HuH-7 (cell line): ENCODE results near the gene ZNF860.
A peak's percentile ranks its signal among the peaks of the same experiment; 100 is the strongest.
"Not testable (repeated sequence)": the region's sequence is repeated elsewhere in the genome, so short reads cannot be mapped to it uniquely, and the experiment has no call there.

Experiments
- DNase-seq: peaks from one replicate; pipeline ENCODE4 v3.0.0; 2011; ENCODE audit warnings: low spot score

The ZNF860 gene

DNA sequence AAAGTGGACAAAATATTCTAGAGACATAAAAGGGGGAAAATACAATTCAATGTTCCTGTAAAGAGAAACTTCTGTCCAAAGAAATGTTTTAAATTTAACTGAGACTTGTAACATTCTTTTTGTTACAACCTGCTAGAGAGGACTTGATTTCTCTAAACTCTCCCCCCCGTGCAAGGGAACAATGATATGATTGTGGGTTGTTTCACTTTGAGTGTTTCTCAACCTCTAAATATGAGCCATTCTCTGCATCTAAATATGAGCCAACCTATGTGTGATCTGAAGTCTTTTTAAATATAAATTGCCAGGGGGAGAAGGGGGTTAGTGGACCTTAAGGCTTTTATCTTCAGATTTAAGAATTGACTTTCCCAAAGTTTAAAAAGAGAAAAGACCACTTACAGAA, 14.6 kb downstream of the ZNF860 start:
- DNase-seq = no peak

GRCh38 chr3:31997500-31997899, 15.9 kb downstream of the ZNF860 start:
- DNase-seq = no peak

GRCh38 chr3:31999907-32000439, 18.4 kb downstream of the ZNF860 start:
- no peak for DNase-seq

DNA sequence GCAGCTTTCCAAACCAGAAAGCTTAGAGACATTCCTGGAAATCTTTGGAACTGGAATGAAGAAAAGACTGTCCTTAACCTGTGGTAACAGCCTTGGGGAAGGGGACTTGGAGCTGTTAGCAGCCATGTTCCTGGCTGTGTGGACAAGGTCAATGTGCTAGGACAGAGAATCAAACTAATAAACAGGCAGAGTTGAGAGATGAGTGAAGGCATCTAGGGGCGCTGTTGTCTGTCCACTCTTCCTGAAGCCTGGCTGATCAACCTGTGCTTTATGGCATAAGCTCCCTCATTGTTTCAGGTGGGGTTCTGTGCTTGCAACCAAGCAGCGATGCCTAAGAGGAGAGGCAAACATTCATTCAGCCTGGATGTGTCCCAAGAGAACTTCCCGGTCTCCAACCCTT, 19.3 kb downstream of the ZNF860 start:
- DNase-seq = no peak

- DNase-seq = no peak
Measured at GRCh38 chr3:32002561-32003368, 21.2 kb downstream of the ZNF860 start.

DNA sequence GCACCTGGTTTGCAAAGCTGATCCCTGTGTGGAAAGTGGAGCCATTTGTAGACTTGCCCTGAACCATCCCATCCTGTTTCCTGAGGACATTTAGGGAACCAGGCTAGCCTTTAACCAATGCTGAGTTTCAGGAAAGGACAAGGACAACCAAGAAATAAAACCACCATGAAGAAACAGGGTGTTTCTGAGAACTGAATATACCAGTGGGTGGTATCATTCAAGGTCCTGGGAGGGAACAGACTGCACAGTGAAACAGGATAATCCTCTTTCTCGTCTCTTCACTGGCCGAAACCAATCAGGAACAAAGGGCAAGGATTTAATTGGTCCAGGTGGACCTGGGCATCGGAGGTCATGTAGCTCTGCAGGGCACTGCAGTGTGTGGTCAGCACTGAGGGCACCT, 21.8 kb downstream of the ZNF860 start:
- no peak for DNase-seq

- peak; percentile 32 for DNase-seq
Measured at GRCh38 chr3:32004113-32004765, 22.7 kb downstream of the ZNF860 start.

- no peak for DNase-seq
Measured at GRCh38 chr3:32009101-32009500, 27.6 kb downstream of the ZNF860 start.

DNA sequence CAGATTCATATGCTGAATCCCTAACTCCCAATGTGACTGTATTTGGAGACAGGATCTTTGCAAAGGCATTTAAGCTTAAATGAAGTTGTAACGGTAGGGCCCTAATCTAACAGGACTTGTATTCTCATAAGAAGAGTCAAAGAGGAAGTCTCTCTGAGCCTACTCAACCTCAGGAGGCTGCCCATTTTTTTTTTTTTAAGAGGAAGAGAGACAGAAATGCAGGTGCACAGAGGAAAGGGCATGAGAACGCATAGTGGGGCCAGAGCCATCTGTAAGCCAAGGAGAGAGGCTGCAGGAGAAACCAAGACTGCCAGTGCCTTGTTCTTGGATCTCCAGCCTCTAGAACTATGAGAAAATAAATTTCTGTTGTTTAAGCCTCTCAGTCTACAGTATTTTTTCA, 28.4 kb downstream of the ZNF860 start:
- no peak for DNase-seq

GRCh38 chr3:32010699-32011098, 29.1 kb downstream of the ZNF860 start:
- DNase-seq = not testable (repeated sequence)

GRCh38 chr3:32015638-32016037, 34.1 kb downstream of the ZNF860 start:
- DNase-seq = not testable (repeated sequence)

DNA sequence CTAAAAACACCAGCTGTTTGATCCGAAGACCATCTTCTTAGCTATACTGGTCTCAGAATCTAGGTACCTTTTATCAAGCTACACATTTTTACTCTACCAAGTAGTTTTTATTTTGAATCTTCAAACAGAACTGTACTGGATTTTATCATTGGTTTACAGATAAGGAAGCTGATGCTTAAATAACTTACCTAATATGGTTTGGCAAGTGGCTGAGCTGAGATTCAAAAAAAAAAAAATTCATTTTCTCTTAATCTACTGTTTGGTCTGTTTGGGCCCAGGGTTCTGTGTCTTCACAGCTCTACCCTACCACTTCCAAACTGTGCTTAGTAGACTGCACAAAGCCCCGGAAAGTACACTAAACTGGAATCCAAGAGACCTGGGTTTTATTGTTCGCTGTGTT, 35.7 kb downstream of the ZNF860 start:
- DNase-seq = no peak

- DNase-seq = peak; percentile 63
Measured at GRCh38 chr3:32018757-32019564, 37.4 kb downstream of the ZNF860 start.

GRCh38 chr3:32021155-32021554, 39.6 kb downstream of the ZNF860 start:
- DNase-seq = no peak

DNA sequence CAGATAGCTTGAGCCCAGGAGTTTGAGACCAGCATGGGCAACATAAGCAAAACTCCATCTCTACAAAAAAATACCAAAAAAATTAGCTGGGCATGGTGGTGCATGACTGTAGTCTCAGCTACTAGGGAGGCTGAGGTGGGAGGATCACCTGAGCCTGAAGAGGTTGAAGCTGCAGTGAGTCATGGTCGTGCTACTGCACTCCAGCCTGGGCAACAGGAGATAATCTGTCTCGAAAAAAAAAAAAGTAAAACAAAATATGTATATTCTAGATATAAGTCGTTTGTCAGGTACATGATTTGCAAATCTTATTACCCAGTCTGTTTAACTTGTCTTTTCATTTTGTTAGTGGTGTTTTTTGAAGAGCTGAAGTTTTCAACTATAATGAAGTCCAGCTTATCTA, 40.2 kb downstream of the ZNF860 start:
- DNase-seq = no peak

GRCh38 chr3:32022947-32023346, 41.4 kb downstream of the ZNF860 start:
- DNase-seq = no peak

- no peak for DNase-seq
Measured at GRCh38 chr3:32026593-32026992, 45.0 kb downstream of the ZNF860 start.

- DNase-seq = no peak
Measured at GRCh38 chr3:32037932-32038267, 56.4 kb downstream of the ZNF860 start.

DNA sequence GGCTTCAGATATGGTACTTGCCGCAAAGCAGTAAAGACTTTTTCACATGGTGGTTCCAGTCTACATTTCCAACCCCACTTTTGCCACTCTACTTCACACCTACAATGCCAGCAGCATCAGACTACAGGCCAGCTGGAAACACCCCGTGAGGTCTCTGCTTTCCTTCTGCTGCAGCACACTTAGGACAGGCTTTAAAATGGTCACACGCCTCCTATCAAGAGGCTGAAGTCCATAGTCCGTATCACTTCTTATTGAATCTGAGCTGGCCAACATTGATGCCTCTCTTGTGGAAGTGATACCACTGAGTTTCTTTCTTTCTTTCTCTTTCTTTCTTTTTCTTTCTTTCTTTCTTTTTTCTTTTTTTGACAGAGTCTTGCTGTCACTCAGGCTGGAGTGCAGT, 59.8 kb downstream of the ZNF860 start:
- DNase-seq = no peak
